DOHH2 (cell line): ENCODE measurements around the gene GORASP1.

ENCODE experiments used
- H3F3A ChIP-seq: fragments of 200-600 bp; sonication (generic), shearing (Covaris generic); 2 replicates; pipeline ENCODE4 v1.6.0; 2016; ENCODE audit warnings: antibody characterized with exemption, mild to moderate bottlenecking; ENCODE audit not compliant: control insufficient read depth, insufficient read depth
- H3K27ac ChIP-seq: fragments of 200-600 bp; sonication (generic); 2 replicates; pipeline ENCODE4 v1.5.1; 2014; ENCODE audit warnings: low read depth, mild to moderate bottlenecking, low read length, moderate library complexity
- H3K27me3 ChIP-seq: fragments of 200-600 bp; sonication (generic); 2 replicates; pipeline ENCODE4 v1.6.1; 2014; ENCODE audit warnings: mild to moderate bottlenecking, low read length, mixed read lengths; ENCODE audit not compliant: control insufficient read depth
- H3K36me3 ChIP-seq: fragments of 200-600 bp; sonication (generic); 2 replicates; pipeline ENCODE4 v1.6.1; 2014; ENCODE audit warnings: mild to moderate bottlenecking, low read length, moderate library complexity, mixed read lengths; ENCODE audit not compliant: control insufficient read depth
- H3K4me1 ChIP-seq: fragments of 200-600 bp; sonication (generic); 2 replicates; pipeline ENCODE4 v1.6.1; 2014; ENCODE audit warnings: mild to moderate bottlenecking, low read length, mixed read lengths; ENCODE audit not compliant: control insufficient read depth
- H3K4me2 ChIP-seq: fragments of 200-600 bp; sonication (generic); 2 replicates; pipeline ENCODE4 v1.6.0; 2014; ENCODE audit warnings: mild to moderate bottlenecking, low read length, moderate library complexity
- H3K4me3 ChIP-seq: fragments of 200-600 bp; sonication (generic); 2 replicates; pipeline ENCODE4 v1.5.1; 2014; ENCODE audit warnings: mild to moderate bottlenecking, low read length, mixed read lengths
- H3K79me2 ChIP-seq: fragments of 200-600 bp; sonication (generic); 2 replicates; pipeline ENCODE4 v1.6.1; 2014; ENCODE audit warnings: mild to moderate bottlenecking, low read length, mixed read lengths; ENCODE audit not compliant: control insufficient read depth
- H3K9me2 ChIP-seq: fragments of 200-600 bp; sonication (generic); replicated peaks from 2 replicates; pipeline ENCODE4 v1.6.1; 2014; ENCODE audit warnings: mild to moderate bottlenecking, low read length, mixed read lengths; ENCODE audit not compliant: control insufficient read depth
- H3K9me3 ChIP-seq: fragments of 200-600 bp; sonication (generic); 2 replicates; pipeline ENCODE4 v1.6.1; 2014; ENCODE audit warnings: antibody characterized with exemption, low read length, mixed read lengths; ENCODE audit not compliant: control insufficient read depth, insufficient read depth
- H4K20me1 ChIP-seq: fragments of 200-600 bp; sonication (generic); 2 replicates; pipeline ENCODE4 v1.6.0; 2014; ENCODE audit warnings: low read depth, mild to moderate bottlenecking, antibody characterized with exemption, low read length, moderate library complexity; ENCODE audit not compliant: control insufficient read depth, insufficient read depth
- EZH2phosphoT487 ChIP-seq: fragments of 200-600 bp; sonication (generic); IDR thresholded peaks from 2 replicates; pipeline ENCODE4 v1.6.1; 2017; ENCODE audit warnings: borderline replicate concordance, mild to moderate bottlenecking, antibody characterized with exemption, low read length, moderate library complexity, mixed read lengths
- TF ChIP-seq, protein P1 (sequence below): fragments of 200-600 bp; sonication (generic); IDR thresholded peaks from one replicate; pipeline ENCODE4 v1.5.1; 2014; ENCODE audit warnings: antibody characterized with exemption, mild to moderate bottlenecking, low read depth, low read length; ENCODE audit not compliant: poor library complexity, severe bottlenecking

Gene GORASP1

DNA sequence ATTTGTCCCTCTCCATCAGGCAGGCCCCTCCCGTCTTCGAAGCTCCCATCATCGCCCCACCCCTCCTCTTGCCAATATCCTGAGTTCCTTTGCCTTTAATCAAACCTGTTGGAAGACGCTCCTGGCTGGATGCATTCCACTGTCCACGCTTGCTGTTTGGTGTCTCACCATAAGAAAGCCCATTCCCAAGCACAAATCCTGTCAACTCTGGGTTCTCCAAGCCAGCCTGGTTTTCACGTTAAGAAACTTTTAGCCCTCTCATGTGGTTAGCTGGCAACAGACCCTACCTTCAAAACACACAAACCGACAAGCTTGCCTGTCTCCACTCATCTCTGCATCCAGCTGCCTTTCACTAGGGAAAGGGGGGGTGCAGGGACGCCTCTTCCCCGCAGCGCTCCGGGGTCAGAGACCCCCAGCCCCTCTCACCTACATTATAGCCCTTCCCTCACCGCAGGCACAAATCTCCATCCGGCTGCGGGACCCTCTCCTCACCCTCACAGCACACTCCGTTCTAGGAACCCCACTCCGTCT is 1.1 kb downstream of the GORASP1 start:
- H3K27ac ChIP-seq: no peak overlapping the region
- H3K4me1 ChIP-seq: peaks cover 51% of the 10 kb centered on the region
- no peaks in the 10 kb centered on the region for H3K36me3 ChIP-seq
- no peaks in the 10 kb centered on the region for H3K27me3 ChIP-seq
- H3K9me3 ChIP-seq: no peaks in the 10 kb centered on the region
- no peak for TF ChIP-seq EZH2phosphoT487
- TF ChIP-seq, protein P1, sequence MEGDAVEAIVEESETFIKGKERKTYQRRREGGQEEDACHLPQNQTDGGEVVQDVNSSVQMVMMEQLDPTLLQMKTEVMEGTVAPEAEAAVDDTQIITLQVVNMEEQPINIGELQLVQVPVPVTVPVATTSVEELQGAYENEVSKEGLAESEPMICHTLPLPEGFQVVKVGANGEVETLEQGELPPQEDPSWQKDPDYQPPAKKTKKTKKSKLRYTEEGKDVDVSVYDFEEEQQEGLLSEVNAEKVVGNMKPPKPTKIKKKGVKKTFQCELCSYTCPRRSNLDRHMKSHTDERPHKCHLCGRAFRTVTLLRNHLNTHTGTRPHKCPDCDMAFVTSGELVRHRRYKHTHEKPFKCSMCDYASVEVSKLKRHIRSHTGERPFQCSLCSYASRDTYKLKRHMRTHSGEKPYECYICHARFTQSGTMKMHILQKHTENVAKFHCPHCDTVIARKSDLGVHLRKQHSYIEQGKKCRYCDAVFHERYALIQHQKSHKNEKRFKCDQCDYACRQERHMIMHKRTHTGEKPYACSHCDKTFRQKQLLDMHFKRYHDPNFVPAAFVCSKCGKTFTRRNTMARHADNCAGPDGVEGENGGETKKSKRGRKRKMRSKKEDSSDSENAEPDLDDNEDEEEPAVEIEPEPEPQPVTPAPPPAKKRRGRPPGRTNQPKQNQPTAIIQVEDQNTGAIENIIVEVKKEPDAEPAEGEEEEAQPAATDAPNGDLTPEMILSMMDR: no peak
- H3F3A ChIP-seq: peaks cover 17% of the 10 kb centered on the region
- H3K9me2 ChIP-seq: no peaks in the 10 kb centered on the region
- peaks cover 33% of the 10 kb centered on the region for H3K79me2 ChIP-seq
- peak overlapping the region; percentile 95 for H3K4me3 ChIP-seq
- H3K4me2 ChIP-seq: peak overlapping the region; percentile 73
- no peaks in the 10 kb centered on the region for H4K20me1 ChIP-seq

DNA sequence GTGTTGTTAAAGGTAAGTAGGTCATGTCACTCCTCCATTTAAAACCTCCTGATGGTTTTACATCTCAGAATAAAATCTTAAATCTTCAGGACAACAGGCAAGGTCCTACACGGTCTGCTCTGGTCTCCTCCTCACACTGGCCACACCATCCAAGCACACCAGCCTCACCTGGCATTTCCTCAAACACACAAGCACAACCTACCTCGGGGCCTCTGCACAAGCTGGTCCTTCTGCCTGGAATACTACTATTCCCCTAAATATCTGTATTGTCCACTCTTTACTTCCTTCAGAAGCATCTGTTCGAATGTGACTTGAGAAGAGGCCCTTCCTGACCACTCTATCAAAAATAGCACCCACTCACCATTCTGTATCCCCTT is 1.8 kb downstream of the GORASP1 start:
- peaks cover 17% of the 10 kb centered on the region for H3F3A ChIP-seq
- peaks cover 3% of the 10 kb centered on the region; the same call in 1 of the 2 replicates for H3K36me3 ChIP-seq
- H4K20me1 ChIP-seq: no peaks in the 10 kb centered on the region
- TF ChIP-seq, protein P1: no peak
- no peak for TF ChIP-seq EZH2phosphoT487
- H3K27ac ChIP-seq: no peak overlapping the region
- peaks cover 33% of the 10 kb centered on the region for H3K79me2 ChIP-seq
- no peaks in the 10 kb centered on the region for H3K27me3 ChIP-seq
- no peaks in the 10 kb centered on the region for H3K9me2 ChIP-seq
- H3K4me1 ChIP-seq: peaks cover 51% of the 10 kb centered on the region
- peak overlapping the region; percentile 29; the same call in 1 of the 2 replicates for H3K4me3 ChIP-seq
- H3K9me3 ChIP-seq: no peaks in the 10 kb centered on the region
- peak overlapping the region; percentile 73 for H3K4me2 ChIP-seq

DNA sequence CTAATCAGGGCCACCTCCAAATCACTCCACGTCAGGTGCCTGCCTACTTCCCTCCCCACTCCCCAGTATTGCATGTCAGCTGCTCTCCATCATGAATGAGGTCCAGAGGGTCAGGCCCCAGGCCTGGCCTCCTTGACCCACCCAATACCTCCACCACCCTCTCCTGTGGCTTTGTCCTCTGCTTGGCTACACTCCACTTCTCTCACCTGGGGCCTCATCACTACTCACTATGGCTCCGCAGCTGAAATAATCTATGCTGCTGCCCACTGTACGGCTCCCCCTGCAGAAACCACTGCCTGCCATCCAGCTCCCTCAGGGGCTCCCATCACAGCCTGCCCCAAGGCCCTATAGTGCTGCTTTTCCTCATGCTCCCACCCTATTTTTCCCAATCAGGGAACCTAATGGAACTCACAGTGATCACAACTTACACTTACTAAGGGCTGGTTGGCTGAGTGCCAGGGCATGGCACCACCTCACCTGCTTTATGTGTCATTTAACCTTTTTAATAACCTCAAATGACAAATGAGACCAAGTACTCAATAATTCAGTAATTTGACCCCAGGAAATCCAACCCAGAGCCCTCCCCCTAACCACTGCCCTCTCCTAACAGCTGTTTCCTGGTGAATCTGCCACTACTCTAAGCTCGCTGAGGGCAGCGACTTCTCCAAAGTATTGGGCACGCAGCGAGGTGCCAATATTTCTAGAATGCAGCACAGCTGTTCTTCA is 2.3 kb downstream of the GORASP1 start:
- Histone ChIP-seq H3K4me3 (peak overlapping the region; percentile 29; the same call in 1 of the 2 replicates), H3K9me3 (no peaks in the 10 kb centered on the region), H3K4me1 (peaks cover 51% of the 10 kb centered on the region), H3K9me2 (no peaks in the 10 kb centered on the region), H3K4me2 (peak overlapping the region; percentile 73), H4K20me1 (no peaks in the 10 kb centered on the region), H3K36me3 (peaks cover 8% of the 10 kb centered on the region; the same call in 1 of the 2 replicates), H3F3A (peaks cover 17% of the 10 kb centered on the region), H3K79me2 (peaks cover 33% of the 10 kb centered on the region), H3K27me3 (no peaks in the 10 kb centered on the region), H3K27ac (no peak overlapping the region)
- TF ChIP-seq EZH2phosphoT487: no peak
- TF ChIP-seq, protein P1: no peak
